Measurements from ENCODE around the gene PLCH2.

DNA sequence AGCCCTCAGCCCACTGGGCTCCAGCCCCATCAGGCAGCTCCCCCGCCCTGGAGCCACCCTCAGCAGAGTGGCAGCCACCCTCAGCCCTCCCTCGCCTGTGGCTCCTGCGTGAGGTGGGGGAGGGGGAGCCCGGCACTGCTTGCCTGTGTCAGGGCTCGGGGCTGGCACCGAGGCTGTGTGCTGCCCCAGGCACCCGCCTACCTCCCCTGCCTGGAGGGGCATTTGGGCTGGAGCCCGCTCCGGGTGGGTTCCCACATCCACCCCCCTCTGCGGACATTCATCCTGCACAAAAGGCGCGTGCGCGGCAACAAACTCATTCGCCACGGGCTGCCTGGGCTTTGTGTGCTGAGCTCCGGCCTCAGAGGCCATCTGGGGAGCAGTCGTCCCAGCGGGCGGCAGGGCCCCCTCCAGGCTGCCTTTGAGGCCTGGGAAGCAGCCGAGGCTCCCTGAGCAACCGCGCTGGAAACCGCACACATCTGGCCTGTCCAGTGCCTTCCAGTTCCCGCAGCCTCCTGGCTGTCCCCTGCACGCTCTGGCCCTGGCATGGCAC lies 67.5 kb downstream of the PLCH2 start:
- TF ChIP-seq ZNF577 (CRISPR knock-in tag; IDR thresholded peaks at IDR 0.05; ENCODE audit: borderline replicate concordance, low read depth) (no peak), SKIL (CRISPR knock-in tag; IDR thresholded peaks at IDR 0.05; ENCODE audit: borderline replicate concordance) (no peak), CBFB (CRISPR knock-in tag; IDR thresholded peaks at IDR 0.05) (no peak), TCF7 (IDR thresholded peaks at IDR 0.05; ENCODE audit: low read depth) (no peak), AKAP8 (CRISPR knock-in tag; IDR thresholded peaks at IDR 0.05) (no peak), ZNF350 (CRISPR knock-in tag; IDR thresholded peaks at IDR 0.05; ENCODE audit: borderline replicate concordance, low read depth) (no peak), ZNF552 (CRISPR knock-in tag; IDR thresholded peaks at IDR 0.05; ENCODE audit: borderline replicate concordance) (no peak)
- TF ChIP-seq, protein P1, sequence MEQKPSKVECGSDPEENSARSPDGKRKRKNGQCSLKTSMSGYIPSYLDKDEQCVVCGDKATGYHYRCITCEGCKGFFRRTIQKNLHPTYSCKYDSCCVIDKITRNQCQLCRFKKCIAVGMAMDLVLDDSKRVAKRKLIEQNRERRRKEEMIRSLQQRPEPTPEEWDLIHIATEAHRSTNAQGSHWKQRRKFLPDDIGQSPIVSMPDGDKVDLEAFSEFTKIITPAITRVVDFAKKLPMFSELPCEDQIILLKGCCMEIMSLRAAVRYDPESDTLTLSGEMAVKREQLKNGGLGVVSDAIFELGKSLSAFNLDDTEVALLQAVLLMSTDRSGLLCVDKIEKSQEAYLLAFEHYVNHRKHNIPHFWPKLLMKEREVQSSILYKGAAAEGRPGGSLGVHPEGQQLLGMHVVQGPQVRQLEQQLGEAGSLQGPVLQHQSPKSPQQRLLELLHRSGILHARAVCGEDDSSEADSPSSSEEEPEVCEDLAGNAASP (CRISPR knock-in tag; IDR thresholded peaks at IDR 0.05; ENCODE audit: borderline replicate concordance), result no peak
- TF ChIP-seq, protein P2, sequence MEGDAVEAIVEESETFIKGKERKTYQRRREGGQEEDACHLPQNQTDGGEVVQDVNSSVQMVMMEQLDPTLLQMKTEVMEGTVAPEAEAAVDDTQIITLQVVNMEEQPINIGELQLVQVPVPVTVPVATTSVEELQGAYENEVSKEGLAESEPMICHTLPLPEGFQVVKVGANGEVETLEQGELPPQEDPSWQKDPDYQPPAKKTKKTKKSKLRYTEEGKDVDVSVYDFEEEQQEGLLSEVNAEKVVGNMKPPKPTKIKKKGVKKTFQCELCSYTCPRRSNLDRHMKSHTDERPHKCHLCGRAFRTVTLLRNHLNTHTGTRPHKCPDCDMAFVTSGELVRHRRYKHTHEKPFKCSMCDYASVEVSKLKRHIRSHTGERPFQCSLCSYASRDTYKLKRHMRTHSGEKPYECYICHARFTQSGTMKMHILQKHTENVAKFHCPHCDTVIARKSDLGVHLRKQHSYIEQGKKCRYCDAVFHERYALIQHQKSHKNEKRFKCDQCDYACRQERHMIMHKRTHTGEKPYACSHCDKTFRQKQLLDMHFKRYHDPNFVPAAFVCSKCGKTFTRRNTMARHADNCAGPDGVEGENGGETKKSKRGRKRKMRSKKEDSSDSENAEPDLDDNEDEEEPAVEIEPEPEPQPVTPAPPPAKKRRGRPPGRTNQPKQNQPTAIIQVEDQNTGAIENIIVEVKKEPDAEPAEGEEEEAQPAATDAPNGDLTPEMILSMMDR (CRISPR knock-in tag; IDR thresholded peaks at IDR 0.05), result peak; percentile 41
- TF ChIP-seq, protein P3, sequence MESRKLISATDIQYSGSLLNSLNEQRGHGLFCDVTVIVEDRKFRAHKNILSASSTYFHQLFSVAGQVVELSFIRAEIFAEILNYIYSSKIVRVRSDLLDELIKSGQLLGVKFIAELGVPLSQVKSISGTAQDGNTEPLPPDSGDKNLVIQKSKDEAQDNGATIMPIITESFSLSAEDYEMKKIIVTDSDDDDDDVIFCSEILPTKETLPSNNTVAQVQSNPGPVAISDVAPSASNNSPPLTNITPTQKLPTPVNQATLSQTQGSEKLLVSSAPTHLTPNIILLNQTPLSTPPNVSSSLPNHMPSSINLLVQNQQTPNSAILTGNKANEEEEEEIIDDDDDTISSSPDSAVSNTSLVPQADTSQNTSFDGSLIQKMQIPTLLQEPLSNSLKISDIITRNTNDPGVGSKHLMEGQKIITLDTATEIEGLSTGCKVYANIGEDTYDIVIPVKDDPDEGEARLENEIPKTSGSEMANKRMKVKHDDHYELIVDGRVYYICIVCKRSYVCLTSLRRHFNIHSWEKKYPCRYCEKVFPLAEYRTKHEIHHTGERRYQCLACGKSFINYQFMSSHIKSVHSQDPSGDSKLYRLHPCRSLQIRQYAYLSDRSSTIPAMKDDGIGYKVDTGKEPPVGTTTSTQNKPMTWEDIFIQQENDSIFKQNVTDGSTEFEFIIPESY (CRISPR knock-in tag; IDR thresholded peaks at IDR 0.05), result peak; percentile 8; the same call in 1 of the 2 replicates

All from HepG2 (cell line).